Endothelial cell of umbilical vein (primary cell): Measurements from ENCODE around the gene ATXN2L. TPM values are rescaled to one million over a fixed set of nuclear protein-coding genes. Genes with fewer than 3 reads are reported as not detected.

ENCODE experiments used
- BruUV-seq: library from RNA; stranded (reverse); fragments of 400-500 nt; replicated peaks from 2 replicates; lab custom pipeline; 2021; lab: Mats Ljungman, UMichigan
- CTCF ChIA-PET: fragments of 300-600, 350-600 bp; sonication (Branson Sonifier 250); formaldehyde crosslinking; loops from one replicate; lab custom pipeline; 2021; ENCODE audit warnings: antibody characterized with exemption, inconsistent platforms; lab: Charles Lee
- POLR2A ChIA-PET: fragments of 300-600, 350-600 bp; sonication (Branson Sonifier 250); formaldehyde crosslinking; loops from one replicate; lab custom pipeline; 2021; ENCODE audit warnings: antibody characterized with exemption, inconsistent platforms; lab: Charles Lee
- DNase-seq: peaks from one replicate; pipeline ENCODE4 v3.0.0-alpha.2; 2011; ENCODE audit warnings: low read depth, low spot score
- FAIRE-seq: peaks from 2 replicates; lab custom pipeline; 2011; peaks lifted over from hg19 to GRCh38; lab: Jason Lieb, UNC
- H2AFZ ChIP-seq: 2 replicates; pipeline ENCODE4 v1.6.0; 2012; ENCODE audit warnings: low read depth, low read length, control low read depth, inconsistent platforms
- H3K27ac ChIP-seq: 2 replicates; pipeline ENCODE4 v1.5.1; 2011; ENCODE audit warnings: low read depth, mild to moderate bottlenecking, control low read depth, low read length, moderate library complexity; ENCODE audit not compliant: insufficient read depth
- H3K27me3 ChIP-seq, 2 experiments: 2 replicates each; pipeline versions ENCODE4 v1.6.0 to v1.6.1; 2011; ENCODE audit warnings: low read length in 2 of 2, mixed read lengths in 1 of 2; ENCODE audit not compliant: control insufficient read depth in 2 of 2, insufficient read depth in 2 of 2
- H3K36me3 ChIP-seq, 2 experiments: 2 replicates in 1 of 2; 3 replicates in 1 of 2; pipeline ENCODE4 v1.5.1; 2011; ENCODE audit warnings: low read length in 2 of 2, mild to moderate bottlenecking in 1 of 2, moderate library complexity in 1 of 2; ENCODE audit not compliant: control insufficient read depth in 2 of 2, insufficient read depth in 2 of 2; ENCODE audit errors: extremely low read depth in 1 of 2
- H3K4me1 ChIP-seq: 3 replicates; pipeline ENCODE4 v1.5.1; 2011; ENCODE audit warnings: mild to moderate bottlenecking, low read length; ENCODE audit not compliant: control insufficient read depth, insufficient read depth; ENCODE audit errors: extremely low read depth
- H3K4me2 ChIP-seq: 2 replicates; pipeline ENCODE4 v1.6.1; 2011; ENCODE audit warnings: low read length, control low read depth, mixed read lengths; ENCODE audit not compliant: insufficient read depth
- H3K4me3 ChIP-seq, 3 experiments: fragments of 200-600 bp in 1 of 3; sonication (generic), shearing (Covaris generic) in 1 of 3; replicated peaks in 1 of 3; 2 replicates each; pipeline ENCODE4 v1.5.1; 2011 to 2016; ENCODE audit warnings: control low read depth in 3 of 3, low read length in 3 of 3, mild to moderate bottlenecking in 2 of 3, inconsistent platforms in 1 of 3, low read depth in 1 of 3, moderate library complexity in 1 of 3; ENCODE audit not compliant: insufficient read depth in 1 of 3
- H3K79me2 ChIP-seq: 2 replicates; pipeline ENCODE4 v1.6.0; 2012; ENCODE audit warnings: low read length, inconsistent platforms; ENCODE audit not compliant: control insufficient read depth, insufficient read depth
- H3K9ac ChIP-seq: replicated peaks from 2 replicates; pipeline ENCODE3; 2011; ENCODE audit warnings: low read length, control low read depth; ENCODE audit not compliant: insufficient read depth; ENCODE audit errors: extremely low read depth
- H3K9me1 ChIP-seq: replicated peaks from 3 replicates; pipeline ENCODE4 v1.6.0; 2011; ENCODE audit warnings: mild to moderate bottlenecking, low read length; ENCODE audit not compliant: control insufficient read depth, insufficient read depth; ENCODE audit errors: extremely low read depth
- H3K9me3 ChIP-seq: replicated peaks from 2 replicates; pipeline ENCODE4 v1.5.1; 2012; ENCODE audit warnings: low read length, inconsistent platforms; ENCODE audit not compliant: control insufficient read depth, insufficient read depth
- H4K20me1 ChIP-seq: replicated peaks from 2 replicates; pipeline ENCODE3; 2011; ENCODE audit warnings: mild to moderate bottlenecking, low read length; ENCODE audit not compliant: control insufficient read depth, insufficient read depth; ENCODE audit errors: extremely low read depth
- EZH2 ChIP-seq: IDR thresholded peaks from 2 replicates; pipeline ENCODE4 v1.6.1; 2012; ENCODE audit warnings: borderline replicate concordance, low read depth, mild to moderate bottlenecking, moderate library complexity, low read length, inconsistent platforms; ENCODE audit not compliant: severe bottlenecking
- FOS ChIP-seq: IDR thresholded peaks from 2 replicates; pipeline ENCODE4 v1.6.1; 2011; ENCODE audit warnings: mild to moderate bottlenecking, low read length, moderate library complexity, borderline replicate concordance; ENCODE audit not compliant: insufficient read depth
- GATA2 ChIP-seq: IDR thresholded peaks from 2 replicates; pipeline ENCODE4 v1.7.0; 2011; ENCODE audit warnings: low read depth, mild to moderate bottlenecking, moderate library complexity, mixed read lengths, low read length; ENCODE audit not compliant: insufficient read length, insufficient read depth
- JUN ChIP-seq: IDR thresholded peaks from 2 replicates; pipeline ENCODE4 v1.6.1; 2011; ENCODE audit warnings: borderline replicate concordance, low read depth; ENCODE audit not compliant: insufficient read length, insufficient read depth
- MYC ChIP-seq: IDR thresholded peaks from one replicate; pipeline ENCODE4 v1.6.1; 2011; ENCODE audit warnings: mild to moderate bottlenecking, low read depth, low read length
- POLR2A ChIP-seq: IDR thresholded peaks from 2 replicates; pipeline ENCODE4 v1.6.1; 2012; ENCODE audit warnings: low read depth, mild to moderate bottlenecking, control low read depth, low read length
- POLR2AphosphoS5 ChIP-seq: IDR thresholded peaks from 2 replicates; pipeline ENCODE4 v1.6.1; 2012; ENCODE audit warnings: low read depth, mild to moderate bottlenecking, control low read depth, low read length, moderate library complexity; ENCODE audit not compliant: insufficient read depth
- dilution Hi-C: fragments of 300-500 bp; cut with MboI; formaldehyde crosslinking; loops from one replicate; pipeline ENCODE4 v1.15.0; 2019; ENCODE audit warnings: low sequenced_read_pairs; ENCODE audit not compliant: extremely low pct_ligation_motif_present
- intact Hi-C: fragments of 100-400 bp; cut with micrococcal nuclease; formaldehyde crosslinking; loops from one replicate; pipeline ENCODE4 v1.10.0; 2022
- polyA plus RNA-seq, 4 experiments: library from polyadenylated mRNA; depleted of rRNA in 3 of 4; stranded (reverse) in 3 of 4; unstranded in 1 of 4; fragments of >200 nt; gene quantifications; 2 replicates each; pipeline versions ENCODE4 v1.2.1 to v1.2.3, GENCODE V29; 2011 to 2012; ENCODE audit warnings: missing spikeins in 1 of 4
- total RNA-seq: library from RNA; stranded (reverse); gene quantifications from 2 replicates; pipeline ENCODE4 v1.2.3, GENCODE V29; 2021
- TF ChIP-seq, protein P1 (sequence below), 2 donors: IDR thresholded peaks; 1 replicate in 1 of 2; 2 replicates in 1 of 2; pipeline ENCODE4 v1.5.1; 2011; ENCODE audit warnings: low read length in 2 of 2, mild to moderate bottlenecking in 2 of 2, moderate library complexity in 2 of 2, control low read depth in 1 of 2, inconsistent platforms in 1 of 2, low read depth in 1 of 2; ENCODE audit not compliant: insufficient read depth in 1 of 2; ENCODE audit errors: extremely low read depth in 1 of 2
- TF ChIP-seq, protein P2 (sequence below): IDR thresholded peaks from 2 replicates; pipeline ENCODE4 v1.6.1; 2011; ENCODE audit not compliant: insufficient read depth, insufficient read length

Gene ATXN2L
- total and polyA plus RNA-seq, 2 donors (not counting 3 experiments of a cell fraction or from before 2014, with no cell fraction given), result 59.0 to 208 TPM

DNA sequence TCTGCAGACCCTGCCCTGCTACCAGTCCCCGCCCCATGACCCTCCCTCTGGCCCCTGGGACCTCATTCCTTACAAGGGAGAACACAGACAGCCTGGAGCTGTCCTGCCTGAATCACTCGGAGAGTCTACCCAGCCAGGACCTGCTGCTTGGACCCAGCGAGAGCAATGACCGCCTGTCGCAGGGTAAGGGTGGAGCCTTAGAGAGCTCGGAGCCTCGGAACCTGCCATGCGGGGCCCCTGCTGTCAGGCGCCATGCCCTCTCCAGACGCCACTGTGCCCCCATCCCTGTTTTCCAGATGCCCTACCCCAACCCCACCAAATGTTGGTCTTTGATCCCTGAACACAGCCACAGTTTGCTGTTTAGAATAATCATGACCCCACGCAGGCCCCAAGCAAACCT, 46.4 kb downstream of the ATXN2L start:
- Histone ChIP-seq H3K79me2 (peaks cover 21% of the 10 kb centered on the region), H3K9me1 (no peaks in the 10 kb centered on the region), H3K4me3 (no peak overlapping the region), H2AFZ (no peak overlapping the region), H3K36me3 (peaks cover 10 to 49% of the 10 kb centered on the region in 2 experiments), H3K4me1 (peaks cover 8% of the 10 kb centered on the region), H3K4me2 (no peak overlapping the region), H3K9me3 (no peaks in the 10 kb centered on the region), H3K27me3 (no peaks in the 10 kb centered on the region), H3K27ac (no peak overlapping the region), H3K9ac (no peak overlapping the region), H4K20me1 (no peaks in the 10 kb centered on the region)
- TF ChIP-seq EZH2 (no peak), JUN (no peak), POLR2AphosphoS5 (no peak), FOS (no peak), GATA2 (no peak), POLR2A (no peak), MYC (no peak)
- TF ChIP-seq, protein P1, sequence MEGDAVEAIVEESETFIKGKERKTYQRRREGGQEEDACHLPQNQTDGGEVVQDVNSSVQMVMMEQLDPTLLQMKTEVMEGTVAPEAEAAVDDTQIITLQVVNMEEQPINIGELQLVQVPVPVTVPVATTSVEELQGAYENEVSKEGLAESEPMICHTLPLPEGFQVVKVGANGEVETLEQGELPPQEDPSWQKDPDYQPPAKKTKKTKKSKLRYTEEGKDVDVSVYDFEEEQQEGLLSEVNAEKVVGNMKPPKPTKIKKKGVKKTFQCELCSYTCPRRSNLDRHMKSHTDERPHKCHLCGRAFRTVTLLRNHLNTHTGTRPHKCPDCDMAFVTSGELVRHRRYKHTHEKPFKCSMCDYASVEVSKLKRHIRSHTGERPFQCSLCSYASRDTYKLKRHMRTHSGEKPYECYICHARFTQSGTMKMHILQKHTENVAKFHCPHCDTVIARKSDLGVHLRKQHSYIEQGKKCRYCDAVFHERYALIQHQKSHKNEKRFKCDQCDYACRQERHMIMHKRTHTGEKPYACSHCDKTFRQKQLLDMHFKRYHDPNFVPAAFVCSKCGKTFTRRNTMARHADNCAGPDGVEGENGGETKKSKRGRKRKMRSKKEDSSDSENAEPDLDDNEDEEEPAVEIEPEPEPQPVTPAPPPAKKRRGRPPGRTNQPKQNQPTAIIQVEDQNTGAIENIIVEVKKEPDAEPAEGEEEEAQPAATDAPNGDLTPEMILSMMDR (IDR thresholded peaks at IDR 0.05; ENCODE audit: extremely low read depth in 1 of 2, insufficient read depth in 1 of 2, low read depth in 1 of 2, low read length in 2 of 2), result no peak
- TF ChIP-seq, protein P2, sequence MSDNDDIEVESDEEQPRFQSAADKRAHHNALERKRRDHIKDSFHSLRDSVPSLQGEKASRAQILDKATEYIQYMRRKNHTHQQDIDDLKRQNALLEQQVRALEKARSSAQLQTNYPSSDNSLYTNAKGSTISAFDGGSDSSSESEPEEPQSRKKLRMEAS, result no peak
- dilution Hi-C loops, result no loop called here
- ChIA-PET CTCF (interaction anchor here (2.3 kb wide), 1 partner anchor 76 kb away, joined by 7 read pairs; no protein-coding TSS in a partner anchor), POLR2A (no interaction called here)
- FAIRE-seq, result no peak
- DNase-seq, result no peak
- BruUV-seq, result no TSS peak
- intact Hi-C loops, result no loop called here
